ENCODE results near the gene VCP.

Gene VCP

DNA sequence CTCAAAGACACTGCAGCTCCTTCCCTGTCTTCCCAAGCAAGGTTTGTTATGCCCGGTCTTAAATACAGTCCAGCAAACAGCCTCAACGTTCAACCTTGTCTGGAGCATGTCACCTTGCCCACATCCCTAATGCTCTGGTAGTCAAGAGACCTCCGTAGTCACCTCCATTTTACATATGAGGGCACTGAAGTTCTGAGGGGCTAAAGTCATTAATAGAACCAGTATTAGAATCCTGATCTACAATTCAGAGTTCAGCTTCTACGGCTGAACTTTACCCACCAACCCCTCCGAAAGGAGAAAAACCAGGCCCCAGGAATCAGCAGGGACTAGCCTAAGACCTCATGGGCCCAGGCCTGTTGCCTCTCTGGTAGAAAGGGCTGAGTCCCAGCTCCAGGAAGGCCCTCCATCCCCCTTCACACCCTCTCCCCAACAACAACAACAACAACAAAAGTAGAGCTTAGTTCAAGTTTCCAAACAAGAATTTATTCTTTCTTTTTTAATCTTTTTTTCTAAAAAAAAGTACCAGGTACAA is 31.3 kb upstream of the VCP start:
- no peak for DNase-seq (ENCODE audit: low read depth in 2 of 2)

DNA sequence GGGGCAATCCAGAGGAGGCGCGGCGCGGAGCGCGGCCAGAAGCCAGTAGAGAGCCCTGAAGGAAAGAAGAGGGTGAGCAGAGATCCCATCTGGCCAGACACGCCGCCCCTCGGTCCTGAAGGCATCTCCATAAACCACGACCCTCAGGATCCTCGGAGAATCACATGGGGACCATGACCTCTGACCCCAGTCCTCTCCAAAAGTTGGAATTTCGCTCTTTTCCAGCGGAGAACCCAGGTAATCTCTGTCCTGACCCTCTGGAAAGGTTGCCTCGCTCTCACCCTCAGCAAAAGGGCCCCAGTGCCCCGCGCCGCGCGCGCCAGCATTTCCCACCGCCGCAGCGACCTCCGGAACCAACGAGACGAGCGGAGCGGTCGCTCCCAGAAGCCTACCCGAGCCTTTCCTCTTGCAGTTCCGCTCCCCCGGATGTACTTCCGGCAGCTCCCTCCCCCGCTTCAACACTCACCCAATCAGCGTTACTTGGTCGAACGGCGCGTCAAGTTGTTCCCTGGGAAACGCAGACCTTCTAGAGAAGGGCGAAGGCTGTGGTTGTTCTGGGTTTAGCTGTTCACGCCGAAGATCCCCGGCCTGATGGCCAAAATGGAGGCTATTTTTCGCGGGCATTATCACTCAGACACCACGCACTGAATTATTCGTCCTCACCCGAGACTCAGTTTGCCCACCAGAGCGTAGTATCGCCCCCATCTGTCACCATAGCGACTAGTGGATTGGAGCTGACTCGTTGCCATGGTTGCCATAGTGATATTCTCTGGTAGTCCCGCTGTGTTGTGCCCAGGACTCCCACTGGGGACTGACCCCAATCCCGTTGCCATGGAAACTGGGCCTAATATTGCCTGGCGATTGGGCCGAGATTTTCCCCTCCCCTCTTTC is 30.6 kb upstream of the VCP start, which contains the start of gene STOML2:
TSS of gene STOML2 (minus strand) at position 363 of the 891 bp plus-strand sequence. CDS start at position 326, 37 bp downstream.
- peak; percentile 84 to 88 for DNase-seq (ENCODE audit: low read depth in 2 of 2)

DNA sequence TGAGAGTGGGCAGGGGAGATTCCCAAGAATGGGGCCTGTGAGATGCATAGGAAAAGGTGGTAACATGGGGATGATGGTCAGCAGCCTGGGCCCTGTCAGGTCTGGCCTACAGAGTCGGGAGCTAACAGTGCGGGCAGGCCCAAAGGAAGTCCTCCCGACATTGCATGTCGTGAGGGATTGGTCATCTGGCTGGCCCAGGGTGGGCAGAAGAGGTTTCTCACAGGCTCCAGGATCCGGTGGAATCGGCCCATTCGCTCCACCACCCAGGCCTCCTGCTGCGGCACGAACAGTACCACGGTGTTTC is 30.0 kb upstream of the VCP start:
- no peak for DNase-seq (ENCODE audit: low read depth in 2 of 2)

DNA sequence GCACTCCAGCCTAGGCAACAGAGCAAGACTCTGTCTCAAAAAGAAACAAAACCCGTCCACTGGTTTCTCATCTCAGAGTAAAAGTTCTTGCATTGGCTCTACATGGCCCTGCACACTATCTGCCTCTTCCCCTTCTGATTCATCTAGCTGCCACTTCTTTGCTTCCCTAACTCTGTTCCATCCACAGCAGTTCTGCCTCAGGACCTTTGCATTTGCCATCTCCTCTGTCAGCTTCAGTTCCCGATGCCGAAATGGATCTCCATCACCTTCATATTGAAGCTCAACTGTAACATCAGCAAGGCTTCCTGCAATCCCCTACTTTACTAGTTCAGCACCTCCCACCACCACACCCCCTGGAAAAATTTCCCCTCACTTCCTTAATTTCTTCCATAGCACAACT is 25.1 kb upstream of the VCP start:
- DNase-seq (ENCODE audit: low read depth in 2 of 2), result no peak

DNA sequence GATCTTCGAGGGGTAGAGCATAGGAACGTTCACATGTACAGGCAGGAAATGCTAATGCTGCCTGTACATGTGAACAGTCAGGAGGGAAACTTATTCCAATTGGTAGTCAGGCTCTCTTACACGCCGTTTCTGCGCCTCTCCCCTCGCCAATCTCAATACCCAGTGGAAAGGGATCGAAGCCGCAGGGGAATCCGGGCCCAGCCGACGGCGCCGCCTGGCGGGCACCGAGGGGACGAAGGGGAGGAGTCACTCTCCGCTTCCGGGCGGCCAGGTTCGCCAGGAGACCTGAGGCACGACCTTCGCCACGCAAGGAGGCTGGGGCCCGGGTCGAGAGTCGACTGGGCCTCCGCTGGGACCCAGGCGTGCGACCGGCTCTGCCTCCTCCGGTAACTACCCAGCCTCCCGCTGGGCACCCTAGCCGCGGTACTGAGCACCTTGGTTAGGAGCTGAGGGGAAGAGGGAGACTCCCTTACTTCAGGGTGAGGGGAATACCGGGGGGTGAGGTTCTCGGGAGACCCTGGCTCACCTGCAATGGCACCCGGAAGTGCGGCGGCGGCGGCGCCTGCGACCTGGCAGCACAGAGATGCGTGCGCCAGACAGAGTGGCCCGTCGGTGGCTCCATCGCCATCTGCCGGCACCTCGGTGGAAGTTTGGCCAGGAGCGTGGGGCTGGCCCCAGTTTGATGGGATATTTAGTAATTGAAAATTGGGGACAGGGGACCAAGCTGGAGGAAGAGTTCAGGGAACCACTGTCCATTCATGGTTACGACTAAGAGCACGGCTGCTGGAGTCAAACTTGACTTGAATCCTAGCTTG is 23.8 kb upstream of the VCP start, which contains the start of gene PIGO:
TSS of gene PIGO (minus strand) at position 557 of the 815 bp plus-strand sequence. CDS start 1,026 bp downstream, outside the sequence.
- DNase-seq (ENCODE audit: low read depth in 2 of 2), result peak; percentile 88

DNA sequence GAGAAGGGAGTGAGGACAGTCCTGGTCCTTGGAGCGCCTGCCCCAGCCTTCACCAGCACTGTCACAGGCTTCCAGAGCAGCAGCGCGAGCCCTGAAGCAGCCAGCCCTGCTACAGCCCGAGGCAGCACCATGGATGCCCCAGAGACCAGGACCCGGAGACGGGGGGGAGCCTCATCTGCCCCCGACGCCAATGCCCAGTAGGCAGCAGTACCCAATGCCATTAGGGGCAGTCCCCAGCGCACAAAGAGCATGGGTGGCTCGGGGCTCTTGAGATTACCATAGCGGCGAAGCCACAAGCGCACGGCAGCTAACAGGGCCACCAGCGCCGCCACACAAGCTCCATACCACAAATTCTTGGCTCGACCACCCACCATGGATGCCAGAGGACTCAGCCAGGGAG is 19.1 kb upstream of the VCP start:
- no peak for DNase-seq (ENCODE audit: low read depth in 2 of 2)

DNA sequence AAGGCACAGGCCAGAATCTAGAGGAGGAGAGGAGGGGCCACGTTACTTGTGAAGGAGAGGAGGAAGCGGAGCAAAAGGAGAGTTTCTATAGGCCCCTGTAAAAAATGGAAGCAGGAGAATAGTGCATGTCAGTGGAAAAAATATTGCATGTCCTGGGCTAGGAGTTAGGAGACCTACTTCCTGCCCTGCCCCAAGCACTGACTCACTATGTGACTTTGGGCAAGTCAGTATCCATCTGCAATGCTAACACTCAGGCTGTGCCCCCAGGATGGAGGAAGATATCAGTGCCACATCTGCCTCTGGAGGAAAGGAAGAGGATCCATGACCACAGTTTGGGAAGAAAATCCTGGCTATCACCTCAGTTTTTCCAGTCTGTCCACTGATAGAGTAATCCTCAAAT is 17.0 kb upstream of the VCP start:
- no peak for DNase-seq (ENCODE audit: low read depth in 2 of 2)

DNA sequence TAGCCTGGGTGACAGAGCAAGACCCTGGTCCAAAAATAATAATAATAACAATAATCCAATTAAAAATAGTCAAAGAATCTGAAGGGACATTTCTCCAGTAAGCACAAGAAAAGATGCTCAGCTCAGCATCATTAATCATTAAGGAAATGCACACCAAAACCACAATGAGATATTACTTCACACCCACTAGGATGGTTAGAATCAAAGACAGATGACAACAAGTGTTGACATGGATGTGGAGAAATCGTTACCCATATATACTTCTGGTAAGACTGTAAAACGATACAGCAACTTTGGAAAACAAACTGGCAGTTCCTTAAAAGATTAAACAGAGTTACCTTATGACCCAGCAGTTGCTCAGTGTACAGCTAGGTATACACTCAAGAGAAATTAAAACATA is 12.7 kb upstream of the VCP start:
- no peak for DNase-seq (ENCODE audit: low read depth in 2 of 2)

DNA sequence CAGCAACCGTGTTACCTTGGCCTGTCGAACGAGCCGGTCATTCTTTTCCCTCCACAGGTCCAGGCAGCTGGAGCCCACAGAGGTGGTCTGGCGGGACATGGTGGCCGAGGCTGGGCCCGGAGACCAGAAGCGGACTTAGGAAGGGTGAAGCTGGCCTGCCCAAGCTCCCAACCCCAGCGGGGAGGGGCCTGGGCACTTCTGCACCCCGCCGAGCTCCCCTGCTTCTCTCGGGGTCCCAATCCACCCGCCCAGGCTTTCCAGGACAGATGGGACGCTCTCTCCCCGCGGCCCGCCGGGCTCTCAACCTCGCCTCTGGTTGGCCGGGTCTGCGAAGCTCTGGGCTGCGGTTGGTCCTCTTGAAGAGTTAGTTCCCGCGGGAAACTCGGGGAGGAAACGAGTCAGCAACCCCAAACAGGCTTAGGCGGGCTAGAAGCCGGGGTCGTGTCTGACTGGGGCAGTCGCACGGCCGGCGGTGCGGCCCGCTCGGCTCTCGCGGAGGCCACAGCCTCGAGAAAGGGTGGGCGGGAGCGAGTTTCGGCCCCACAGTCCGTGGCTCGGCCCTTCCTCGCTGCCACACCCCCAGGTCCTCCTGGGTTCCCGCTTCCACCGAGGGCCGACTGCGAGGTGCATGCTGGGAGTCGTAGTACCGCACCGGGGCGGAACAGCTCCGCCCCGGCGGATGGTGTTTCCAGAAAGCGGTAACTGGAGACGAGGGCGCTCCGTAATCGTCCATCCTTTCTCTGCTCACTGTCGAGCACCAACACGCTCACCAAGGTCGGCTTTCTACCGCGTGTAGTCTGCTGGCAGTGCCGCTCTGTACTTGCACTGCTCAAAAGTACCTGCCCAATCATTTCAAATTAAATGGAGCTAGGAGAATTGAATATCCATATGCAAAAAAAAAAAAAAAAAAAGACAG is 7.3 kb upstream of the VCP start, which contains the start of gene FANCG:
TSS of gene FANCG (minus strand) at position 517 of the 916 bp plus-strand sequence. CDS start at position 99, 418 bp downstream.
- DNase-seq (ENCODE audit: low read depth in 2 of 2), result peak; percentile 73 to 83

DNA sequence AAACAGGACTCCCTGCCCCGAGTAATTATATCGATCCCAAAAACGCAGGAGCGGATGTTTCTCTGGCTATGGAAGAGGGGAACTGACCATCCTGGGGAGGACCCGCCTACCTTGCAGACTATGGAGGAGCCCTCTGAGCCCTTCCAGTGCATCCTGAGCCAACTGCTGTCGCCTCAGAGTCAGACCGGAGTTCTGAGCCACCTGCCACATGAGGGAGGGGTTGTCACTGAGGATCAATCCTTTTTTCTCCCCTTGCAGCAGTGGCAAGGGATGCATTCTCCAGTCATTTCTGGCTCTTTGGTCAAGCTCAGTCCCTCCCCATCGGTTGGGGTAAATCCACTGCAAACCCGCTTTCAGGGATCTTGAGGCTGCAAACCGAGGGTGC is 6.6 kb upstream of the VCP start:
- no peak for DNase-seq (ENCODE audit: low read depth in 2 of 2)

DNA sequence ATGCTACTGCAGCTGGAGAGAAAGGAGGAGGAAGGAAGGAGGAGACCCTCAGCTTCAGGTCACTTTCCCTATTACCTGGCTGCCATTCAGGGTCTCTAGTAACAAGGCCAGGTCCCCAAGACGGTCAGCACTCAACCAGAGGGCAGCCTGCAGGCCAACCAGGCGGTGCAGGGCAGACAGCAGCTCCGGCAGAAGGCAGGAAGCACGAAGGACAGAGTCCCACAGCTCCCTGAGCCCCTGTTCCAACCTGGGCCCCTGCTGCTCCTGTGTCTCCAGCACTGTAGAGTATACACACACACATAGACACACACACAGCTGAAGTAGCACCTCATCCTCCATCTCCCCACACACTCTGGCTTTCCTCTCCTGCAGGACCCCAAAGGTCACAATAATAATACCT is 5.6 kb upstream of the VCP start:
- DNase-seq (ENCODE audit: low read depth in 2 of 2), result no peak

DNA sequence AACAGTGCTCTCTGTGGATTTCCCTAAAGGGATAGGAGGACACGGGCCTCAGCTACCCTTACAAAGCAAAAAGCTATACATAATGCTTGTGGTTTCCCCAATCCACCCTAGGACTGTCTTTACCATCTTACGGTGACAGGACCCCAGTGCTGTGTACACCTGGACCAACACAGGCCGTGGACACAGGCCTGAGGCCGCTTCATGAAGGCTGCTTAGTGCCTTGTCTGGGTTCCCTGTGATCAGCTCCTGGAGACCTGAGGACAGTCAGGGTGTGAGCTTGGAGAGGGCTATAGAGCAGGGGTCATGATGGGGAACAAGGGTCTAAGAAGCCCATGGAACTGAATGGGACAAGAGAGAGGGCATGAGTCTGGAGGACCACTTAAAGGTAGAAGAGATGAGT is 4.4 kb upstream of the VCP start:
- no peak for DNase-seq (ENCODE audit: low read depth in 2 of 2)

DNA sequence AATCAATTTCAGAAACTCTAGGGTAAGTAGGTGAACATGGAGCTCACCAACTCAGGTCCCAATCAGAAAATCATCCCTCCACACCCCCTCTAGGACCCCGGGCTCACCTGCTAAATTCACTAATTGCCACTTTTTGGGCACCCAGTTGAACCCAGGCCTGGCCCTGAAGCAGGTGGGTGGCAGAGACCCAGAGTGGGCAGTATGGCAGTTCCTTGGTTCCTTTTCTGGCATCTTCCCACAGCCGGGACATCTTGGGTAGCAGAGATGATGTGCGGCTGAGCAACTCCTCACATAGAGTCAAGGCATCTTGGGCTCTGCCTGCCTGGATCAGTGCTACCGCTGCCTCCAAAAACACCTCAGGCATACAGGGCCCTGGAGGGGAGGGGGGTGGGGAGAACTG is 2.9 kb upstream of the VCP start:
- DNase-seq (ENCODE audit: low read depth in 2 of 2), result no peak

DNA sequence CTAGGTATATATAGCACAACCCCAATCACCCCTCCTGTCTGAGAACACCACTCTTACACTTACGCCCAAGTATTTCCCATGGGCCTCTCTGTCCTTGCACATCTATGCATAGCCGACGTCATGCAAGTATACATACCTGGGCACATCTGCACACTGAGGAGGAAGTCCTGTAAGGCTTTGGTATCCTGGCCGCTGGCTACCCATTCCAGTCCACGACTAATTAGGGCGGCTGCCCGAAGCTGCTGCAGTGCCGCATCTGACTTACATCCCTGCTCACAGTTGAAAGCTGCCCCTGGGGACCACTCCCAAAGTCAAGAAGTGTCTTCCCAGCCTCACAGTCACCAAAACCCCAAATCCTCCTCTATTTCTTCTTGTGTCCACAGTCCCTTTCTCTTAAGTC is 2.4 kb upstream of the VCP start:
- DNase-seq (ENCODE audit: low read depth in 2 of 2), result no peak

DNA sequence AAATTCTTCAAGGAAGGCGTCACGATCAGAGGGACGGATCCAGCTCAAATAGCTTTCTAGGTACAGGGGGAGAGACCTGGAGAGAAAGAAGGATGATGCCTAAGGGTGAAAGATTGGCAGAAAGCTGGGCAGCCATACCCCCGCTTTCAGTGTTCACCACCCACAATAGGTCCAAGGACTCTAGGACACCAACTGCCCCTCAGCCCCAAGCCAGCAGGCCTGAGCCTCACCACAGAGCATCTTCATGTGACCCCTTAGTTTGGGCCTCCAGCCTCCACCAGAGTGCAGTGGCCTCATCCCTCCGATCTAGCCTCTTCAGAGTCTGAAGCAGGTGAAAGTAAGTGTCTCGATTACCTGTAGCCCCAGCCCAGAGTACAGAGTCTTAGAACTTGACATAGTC is 1.7 kb upstream of the VCP start:
- DNase-seq (ENCODE audit: low read depth in 2 of 2), result no peak

DNA sequence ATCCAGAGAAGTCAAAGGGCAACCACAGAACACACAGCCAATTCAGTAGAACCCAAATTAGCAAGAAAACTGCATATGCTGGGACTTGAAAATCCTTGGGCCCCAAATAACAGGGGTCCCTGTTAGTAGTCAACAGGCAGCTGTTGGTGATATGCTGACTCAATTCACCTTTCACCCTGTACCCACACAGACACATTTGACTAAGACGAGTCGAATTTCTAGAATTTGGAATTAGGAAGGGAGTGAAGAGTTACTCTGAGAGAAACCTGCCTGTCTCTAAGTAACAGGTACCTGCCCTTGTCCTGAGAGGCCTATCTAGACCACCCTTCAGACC is 821 bp upstream of the VCP start:
- no peak for DNase-seq (ENCODE audit: low read depth in 2 of 2)

DNA sequence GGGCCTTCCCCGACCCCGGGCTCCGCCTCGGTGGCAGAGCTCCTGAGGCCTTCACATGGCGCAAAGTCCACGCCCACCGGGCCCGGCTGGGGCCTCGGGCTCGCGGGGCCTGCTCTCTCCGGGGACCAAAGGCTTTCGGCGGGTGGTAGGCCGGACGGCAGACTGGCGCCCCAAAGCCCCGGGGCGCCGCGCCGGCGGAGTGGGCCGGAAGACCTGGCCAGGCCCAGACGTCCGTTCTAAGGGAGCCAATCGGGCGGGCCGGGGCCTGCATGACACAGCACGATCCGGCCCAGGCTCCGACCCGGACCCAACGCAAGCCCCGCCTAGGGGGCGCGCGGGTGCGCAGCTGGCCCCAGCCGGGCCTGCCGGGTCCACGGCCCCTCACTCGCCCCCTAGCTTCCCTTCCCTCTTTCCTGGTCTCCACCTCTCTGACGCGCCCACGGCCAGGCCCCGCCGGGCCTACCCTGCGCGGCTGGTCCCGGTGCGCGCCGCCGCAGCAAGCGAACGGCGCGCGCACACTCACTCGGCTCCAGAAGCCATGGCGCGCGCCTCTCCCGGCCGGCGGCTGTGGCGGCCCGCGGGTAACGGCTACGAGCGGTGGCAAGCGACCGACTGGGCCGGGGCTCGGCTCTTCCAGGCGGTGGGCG is 488 bp downstream of the VCP start:
- peak; percentile 55 to 65 for DNase-seq (ENCODE audit: low read depth in 2 of 2)

DNA sequence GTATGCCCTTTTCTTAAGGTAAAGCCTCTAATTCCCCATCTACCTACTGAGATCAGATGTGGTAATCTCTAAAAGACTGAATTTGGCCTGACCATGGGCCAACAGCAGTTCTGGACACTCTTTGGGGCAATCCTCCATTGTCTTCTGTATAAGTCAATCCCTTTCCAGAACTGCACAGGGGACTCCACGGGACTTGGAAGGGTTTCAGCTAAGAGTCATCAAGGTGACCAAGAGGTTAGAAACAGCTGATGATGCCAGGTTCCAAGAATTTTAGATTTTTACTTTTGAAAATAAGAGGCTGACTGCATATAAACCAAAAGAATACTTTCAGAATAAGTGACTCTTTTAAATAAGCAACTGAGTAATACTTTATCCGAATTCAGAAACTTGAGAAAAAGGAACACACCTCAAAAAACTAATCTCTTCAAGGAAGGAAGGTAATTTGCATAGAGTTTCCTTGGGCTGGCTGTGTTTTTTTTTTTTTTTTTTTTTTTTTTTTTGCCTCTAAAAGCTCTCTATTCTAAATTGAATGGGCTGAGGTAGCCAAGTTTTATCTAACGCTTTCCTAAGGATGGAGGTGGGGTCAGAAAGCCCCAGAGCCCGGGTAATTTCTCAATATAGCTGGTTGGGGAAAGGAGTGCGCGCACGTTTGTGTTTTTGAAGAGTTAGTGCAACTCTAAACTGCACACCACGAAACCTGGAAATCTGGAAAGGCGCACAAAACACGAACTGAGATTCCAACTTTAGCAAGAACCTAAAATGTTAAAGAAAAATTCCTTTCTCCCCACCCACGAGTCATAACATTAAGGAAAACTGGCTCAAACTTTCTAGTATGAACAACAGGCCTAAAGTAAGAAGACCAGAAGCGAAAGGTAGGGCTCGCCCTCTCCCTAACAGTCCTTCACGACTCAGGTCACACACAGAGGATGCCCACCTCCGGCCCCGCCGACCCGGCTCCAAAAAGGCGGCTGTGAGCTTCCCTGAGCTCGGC is 1.3 kb downstream of the VCP start:
- no peak for DNase-seq (ENCODE audit: low read depth in 2 of 2)

DNA sequence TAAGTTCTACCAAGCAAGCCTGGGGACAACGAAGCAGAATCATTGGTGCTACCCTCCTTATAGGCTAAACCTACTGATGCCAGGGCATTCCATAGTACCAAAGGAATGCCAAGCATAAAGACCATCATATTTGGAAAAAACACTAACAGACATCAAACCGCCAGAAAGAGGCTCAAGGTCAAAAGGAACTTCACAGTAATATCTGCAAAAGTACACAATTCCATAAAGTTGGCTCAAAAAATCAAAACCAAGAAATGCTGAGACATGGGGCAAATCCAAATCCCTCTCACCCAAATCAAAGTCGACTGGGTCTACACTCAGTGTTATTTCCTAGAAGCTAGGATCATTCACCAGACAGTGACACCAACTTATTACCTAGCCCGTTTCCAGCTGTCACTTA is 3.4 kb downstream of the VCP start:
- no peak for DNase-seq (ENCODE audit: low read depth in 2 of 2)

DNA sequence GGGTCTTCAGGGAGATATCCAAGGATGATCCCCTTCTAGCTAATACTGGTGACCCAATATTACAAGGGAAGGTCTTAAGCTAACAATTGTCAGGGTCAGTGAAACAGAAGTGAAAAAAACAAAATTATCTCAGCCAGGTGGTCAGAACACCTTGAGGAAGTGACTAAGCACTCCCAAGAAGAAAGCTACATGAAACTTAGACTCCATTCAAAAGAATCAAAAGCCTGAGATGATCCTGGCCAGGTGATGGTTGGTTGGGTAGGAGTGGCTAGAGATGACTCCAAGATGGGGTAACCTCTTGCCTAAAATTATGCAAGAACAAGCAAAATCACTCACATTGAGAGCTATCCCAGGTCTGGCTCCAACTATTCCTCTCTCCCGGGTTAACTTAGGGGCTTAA is 5.4 kb downstream of the VCP start:
- no peak for DNase-seq (ENCODE audit: low read depth in 2 of 2)

All from stimulated activated CD4-positive, alpha-beta T cell treated with anti-CD3 and anti-CD28 coated beads, Interleukin-4, amount 100 ng/mL, for 48 hours (primary cell).